Spleen (tissue), 11 donors: ENCODE data around the gene TMSB4X. TPM values are rescaled to one million over a fixed set of nuclear protein-coding genes. Genes with fewer than 3 reads are reported as not detected.
A peak's percentile ranks its signal among the peaks of the same experiment; 100 is the strongest.

Experiments
- DNase-seq: peaks from one replicate; pipeline ENCODE4 v3.0.0-alpha.2; 2020
- H3K27ac ChIP-seq, 8 donors: fragments of 200-600 bp; sonication (generic) in 7 of 8; 1 replicate in 4 of 8; 2 replicates in 4 of 8; pipeline versions ENCODE4 v1.5.0 to v1.8.0; 2016 to 2021; ENCODE audit warnings: inconsistent platforms in 4 of 8, mild to moderate bottlenecking in 4 of 8, moderate library complexity in 1 of 8
- H3K27me3 ChIP-seq, 7 donors: fragments of 200-600 bp; sonication (generic) in 6 of 7; replicated peaks in 1 of 7; 1 replicate in 4 of 7; 2 replicates in 3 of 7; pipeline versions ENCODE4 v1.5.0 to v1.8.0; 2016 to 2021; ENCODE audit warnings: inconsistent platforms in 3 of 7, mild to moderate bottlenecking in 1 of 7
- H3K36me3 ChIP-seq, 6 donors: fragments of 200-600 bp; sonication (generic) in 5 of 6; 1 replicate in 4 of 6; 2 replicates in 2 of 6; pipeline versions ENCODE4 v1.5.0 to v1.8.0; 2016 to 2021; ENCODE audit warnings: inconsistent platforms in 2 of 6
- H3K4me1 ChIP-seq, 6 donors: fragments of 200-600 bp; sonication (generic) in 5 of 6; 1 replicate in 3 of 6; 2 replicates in 3 of 6; pipeline versions ENCODE4 v1.5.0 to v1.8.0; 2016 to 2021; ENCODE audit warnings: inconsistent platforms in 3 of 6
- H3K4me3 ChIP-seq, 8 donors: fragments of 200-600 bp; sonication (generic) in 7 of 8; 1 replicate in 4 of 8; 2 replicates in 4 of 8; pipeline versions ENCODE4 v1.5.0 to v1.8.0; 2016 to 2021; ENCODE audit warnings: inconsistent platforms in 4 of 8, mild to moderate bottlenecking in 4 of 8, moderate library complexity in 2 of 8
- H3K9me3 ChIP-seq, 8 donors: fragments of 200-600 bp; sonication (generic) in 7 of 8; 1 replicate in 4 of 8; 2 replicates in 4 of 8; pipeline versions ENCODE4 v1.5.0 to v1.8.0; 2016 to 2021; ENCODE audit warnings: inconsistent platforms in 4 of 8
- POLR2A ChIP-seq, 3 donors: fragments of 450-650 bp; IDR thresholded peaks; one replicate each; pipeline ENCODE4 v1.5.1; 2017; ENCODE audit warnings: antibody characterized with exemption in 3 of 3, mild to moderate bottlenecking in 1 of 3
- POLR2AphosphoS5 ChIP-seq, 3 donors: sonication (generic); formaldehyde crosslinking; IDR thresholded peaks; one replicate each; pipeline ENCODE4 v1.5.1; 2017; ENCODE audit warnings: antibody characterized with exemption in 3 of 3
- WGBS, 5 donors: extraction: QIAGEN DNeasy Blood & Tissue Kit in 3 of 5; methylation state at CpG; one replicate each; pipeline versions ENCODE4 v1.1.5 to v1.1.7; 2013 to 2018; 5-methylcytosine and 5-hydroxymethylcytosine counted together
- intact Hi-C: fragments of 100-400 bp; cut with DNase I; formaldehyde crosslinking; loops from one replicate; pipeline ENCODE4 v1.15.0; 2023; ENCODE audit warnings: low total_unique reads
- polyA plus RNA-seq, 3 donors: library from polyadenylated mRNA; stranded (reverse); fragments of 200-250 nt; gene quantifications; one replicate each; pipeline ENCODE4 v1.2.1, GENCODE V29; 2013
- total RNA-seq, 7 donors: library from RNA; depleted of rRNA in 3 of 7; stranded (reverse); fragments of >200 nt in 3 of 7; fragmentation: NEBNext Ultra II Directional in 4 of 7; extraction: Animal tissue kit (Norgen Biotek cat#: 25700) in 4 of 7; gene quantifications; one replicate each; pipeline versions ENCODE4 v1.1.0 to v1.2.1, GENCODE V29; 2016 to 2021
- TF ChIP-seq, protein P1 (sequence below), 11 experiments: fragments of 200-600 bp in 7 of 11; fragments of 450-650 bp in 4 of 11; sonication (generic) in 4 of 11; IDR thresholded peaks in 8 of 11; conservative IDR thresholded peaks in 3 of 11; 1 replicate in 7 of 11; 2 replicates in 4 of 11; pipeline versions ENCODE4 v1.4.0 to v1.8.0; 2016 to 2021; ENCODE audit warnings: antibody characterized with exemption in 11 of 11, inconsistent platforms in 4 of 11, mild to moderate bottlenecking in 1 of 11
- donor health status: healthy with polysubstance abuse.
- donor health status: DM: no; HTN: no; CAD: no; lungs with moderate emphysema.
- donor health status: DM: no; HTN: no; CAD: no.
- donor health status: Bipolar disorder and iron deficiency.
- donor health status: healthy.
- donor health status: DM: no; HTN: no; CAD: no.
- donor health status: DM: yes; HTN: yes; CAD: no.

TMSB4X gene
- total and polyA plus RNA-seq, 10 donors: 6,343 to 19,174 (median 11,085) TPM

DNA sequence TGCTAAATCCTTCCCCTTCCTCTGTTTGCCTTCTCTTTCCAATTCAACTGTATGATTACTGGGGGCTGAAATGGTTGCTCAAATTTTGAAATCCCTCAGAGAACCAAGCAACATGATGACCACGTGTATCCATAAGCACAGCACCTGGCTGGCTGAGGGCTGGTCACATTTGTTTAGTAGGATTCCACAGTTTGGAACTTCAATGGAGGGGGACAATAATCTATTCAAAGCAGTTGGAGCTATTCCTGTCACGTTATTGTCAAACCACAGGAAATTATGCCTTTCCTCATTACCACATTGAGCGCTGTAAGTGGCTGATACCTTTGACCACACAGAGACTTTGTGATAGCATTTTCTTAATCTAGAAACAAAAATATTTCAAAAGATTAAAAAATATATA, 7.0 kb downstream of the TMSB4X start:
- Histone ChIP-seq H3K27me3 (no peaks in the 10 kb centered on the region), H3K4me1 (peaks cover 19 to 85% (median 56%) of the 10 kb centered on the region in 6 donors), H3K27ac (peak overlapping the region in 7 of 8 donors; percentile 36 to 98 (median 62)), H3K4me3 (no peak overlapping the region), H3K36me3 (peaks cover 0 to 10% (median 0%) of the 10 kb centered on the region in 6 donors), H3K9me3 (peaks cover 0 to 5% (median 0%) of the 10 kb centered on the region in 8 donors)
- DNase-seq: no peak
- TF ChIP-seq POLR2A (IDR thresholded peaks at IDR 0.05): no peak
- TF ChIP-seq, protein P1, sequence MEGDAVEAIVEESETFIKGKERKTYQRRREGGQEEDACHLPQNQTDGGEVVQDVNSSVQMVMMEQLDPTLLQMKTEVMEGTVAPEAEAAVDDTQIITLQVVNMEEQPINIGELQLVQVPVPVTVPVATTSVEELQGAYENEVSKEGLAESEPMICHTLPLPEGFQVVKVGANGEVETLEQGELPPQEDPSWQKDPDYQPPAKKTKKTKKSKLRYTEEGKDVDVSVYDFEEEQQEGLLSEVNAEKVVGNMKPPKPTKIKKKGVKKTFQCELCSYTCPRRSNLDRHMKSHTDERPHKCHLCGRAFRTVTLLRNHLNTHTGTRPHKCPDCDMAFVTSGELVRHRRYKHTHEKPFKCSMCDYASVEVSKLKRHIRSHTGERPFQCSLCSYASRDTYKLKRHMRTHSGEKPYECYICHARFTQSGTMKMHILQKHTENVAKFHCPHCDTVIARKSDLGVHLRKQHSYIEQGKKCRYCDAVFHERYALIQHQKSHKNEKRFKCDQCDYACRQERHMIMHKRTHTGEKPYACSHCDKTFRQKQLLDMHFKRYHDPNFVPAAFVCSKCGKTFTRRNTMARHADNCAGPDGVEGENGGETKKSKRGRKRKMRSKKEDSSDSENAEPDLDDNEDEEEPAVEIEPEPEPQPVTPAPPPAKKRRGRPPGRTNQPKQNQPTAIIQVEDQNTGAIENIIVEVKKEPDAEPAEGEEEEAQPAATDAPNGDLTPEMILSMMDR (IDR thresholded peaks at IDR 0.05 in 8 of 11, conservative IDR thresholded peaks at IDR 0.05 in 3 of 11): no peak
- TF ChIP-seq POLR2AphosphoS5 (IDR thresholded peaks at IDR 0.05): no peak
- 6 to 34% (median 13%) methylated on average over 3 of the region's 3 CpGs for WGBS, 5 donors
- intact Hi-C loops: loop anchor here (10.0 kb wide), 1 partner anchor 103 kb away; no protein-coding TSS in a partner anchor

- no peak for DNase-seq
- Histone ChIP-seq H3K27me3 (no peaks in the 10 kb centered on the region), H3K27ac (peak overlapping the region in 5 of 8 donors; percentile 11 to 63 (median 38)), H3K9me3 (peaks cover 0 to 5% (median 0%) of the 10 kb centered on the region in 8 donors), H3K4me1 (peaks cover 7 to 74% (median 42%) of the 10 kb centered on the region in 6 donors), H3K36me3 (no peaks in the 10 kb centered on the region), H3K4me3 (no peak overlapping the region)
- no peak for TF ChIP-seq POLR2A (IDR thresholded peaks at IDR 0.05)
- TF ChIP-seq POLR2AphosphoS5 (IDR thresholded peaks at IDR 0.05): no peak
- TF ChIP-seq, protein P1 (IDR thresholded peaks at IDR 0.05 in 8 of 11, conservative IDR thresholded peaks at IDR 0.05 in 3 of 11): no peak
- intact Hi-C loops: loop anchor here (10.0 kb wide), 1 partner anchor 100 kb away; no protein-coding TSS in a partner anchor
- 16 to 36% (median 25%) methylated on average over 5 of the region's 5 CpGs for WGBS, 5 donors
These were observed 9.9 kb downstream of the TMSB4X start for GRCh38 chrX:12984603-12985319.

DNA sequence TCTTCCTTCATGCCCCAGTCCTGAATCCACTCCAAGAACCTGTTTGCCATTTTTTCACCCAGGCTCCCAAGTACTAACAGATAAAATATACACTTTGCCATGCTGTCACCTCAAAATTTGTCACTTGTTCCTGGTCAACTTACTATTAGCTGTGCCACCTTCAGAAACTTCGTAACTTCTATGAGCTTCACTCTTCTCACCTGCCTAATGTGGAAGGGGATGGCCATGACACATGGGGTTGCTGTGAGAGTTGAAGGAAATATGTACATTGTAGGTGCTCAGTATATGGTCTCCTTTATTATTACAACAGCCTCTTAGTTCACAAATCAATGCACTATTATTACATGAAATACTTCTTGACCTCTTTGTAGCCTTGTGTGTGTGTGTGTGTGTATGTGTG, 10.4 kb downstream of the TMSB4X start:
- Histone ChIP-seq H3K4me1 (peaks cover 7 to 72% (median 37%) of the 10 kb centered on the region in 6 donors), H3K27me3 (no peaks in the 10 kb centered on the region)
- TF ChIP-seq POLR2A (IDR thresholded peaks at IDR 0.05) (no peak), POLR2AphosphoS5 (IDR thresholded peaks at IDR 0.05) (no peak)
- TF ChIP-seq, protein P1 (IDR thresholded peaks at IDR 0.05 in 8 of 11, conservative IDR thresholded peaks at IDR 0.05 in 3 of 11): no peak

GRCh38 chrX:12986164-12986779, 11.4 kb downstream of the TMSB4X start:
- intact Hi-C loops: loop anchor here (10.0 kb wide), 1 partner anchor 99 kb away; no protein-coding TSS in a partner anchor
- no peaks in the 10 kb centered on the region for H3K36me3 ChIP-seq
- no peak overlapping the region for H3K27ac ChIP-seq
- 64 to 86% (median 78%) methylated on average over 4 of the region's 4 CpGs for WGBS, 5 donors
- no peaks in the 10 kb centered on the region for H3K27me3 ChIP-seq
- H3K4me1 ChIP-seq: peaks cover 11 to 62% (median 29%) of the 10 kb centered on the region in 6 donors
- no peak for DNase-seq
- no peak for TF ChIP-seq POLR2AphosphoS5 (IDR thresholded peaks at IDR 0.05)
- no peak overlapping the region for H3K4me3 ChIP-seq
- H3K9me3 ChIP-seq: peaks cover 0 to 5% (median 0%) of the 10 kb centered on the region in 8 donors

More for the DNA sequence above, 10.4 kb downstream of the TMSB4X start:
- Histone ChIP-seq H3K36me3 (no peaks in the 10 kb centered on the region), H3K9me3 (peaks cover 0 to 5% (median 0%) of the 10 kb centered on the region in 8 donors), H3K4me3 (no peak overlapping the region), H3K27ac (peak overlapping the region in 5 of 8 donors; percentile 11 to 63 (median 38))
- intact Hi-C loops: loop anchor here (10.0 kb wide), 1 partner anchor 99 kb away; no protein-coding TSS in a partner anchor
- 67 to 91% (median 78%) methylated on average over 1 of the region's 1 CpG for WGBS, 5 donors
- DNase-seq: no peak
